GM18873 (cell line): Measurements from ENCODE around the gene PPP1R3C.

Experiments
- ATAC-seq: cut with Tn5 transposase; IDR thresholded peaks from one replicate; pipeline ENCODE4 v1.9.1; 2021; ENCODE audit warnings: mild to moderate bottlenecking, moderate library complexity, moderate number of reproducible peaks; ENCODE audit not compliant: unreplicated experiment, low FRiP score

Gene PPP1R3C

DNA sequence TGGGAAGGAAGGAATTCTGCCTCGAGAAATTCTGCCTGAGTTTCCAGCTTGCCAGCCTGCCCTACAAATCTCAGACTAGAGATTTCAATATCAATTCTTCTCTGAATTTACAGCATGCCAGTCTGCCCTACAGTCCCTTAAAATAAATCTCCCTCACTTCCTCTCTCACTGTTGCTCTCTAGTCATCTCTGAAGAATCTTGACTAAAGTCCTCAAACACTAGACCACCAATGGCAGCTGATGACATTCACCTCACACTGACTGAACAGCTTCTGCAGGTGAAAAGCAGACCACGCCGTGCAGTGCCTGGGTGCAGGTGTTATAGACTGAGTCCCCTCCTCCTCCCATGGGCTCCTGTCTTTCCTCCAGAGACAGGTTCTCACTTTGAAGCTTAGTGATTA, 30.4 kb downstream of the PPP1R3C start:
- ATAC-seq = no peak

DNA sequence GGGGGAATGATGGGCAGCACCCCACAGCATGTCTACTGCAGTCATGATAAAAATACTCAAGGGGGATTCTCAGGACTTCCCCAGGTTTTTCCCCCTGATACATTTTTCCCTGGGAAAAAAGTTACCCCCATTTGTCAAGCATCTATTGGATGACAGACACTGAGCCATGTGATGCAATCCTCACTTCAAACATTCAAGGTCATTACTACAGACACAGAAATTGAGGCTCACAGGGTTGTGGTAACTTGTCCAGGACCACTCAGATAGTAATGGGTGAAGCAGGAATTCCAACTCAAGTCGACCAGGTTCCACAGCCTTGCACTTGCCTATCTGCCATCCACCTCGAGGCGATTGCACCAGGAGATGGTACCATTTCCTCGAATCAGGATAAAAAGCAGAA, 31.7 kb downstream of the PPP1R3C start:
- no peak for ATAC-seq

DNA sequence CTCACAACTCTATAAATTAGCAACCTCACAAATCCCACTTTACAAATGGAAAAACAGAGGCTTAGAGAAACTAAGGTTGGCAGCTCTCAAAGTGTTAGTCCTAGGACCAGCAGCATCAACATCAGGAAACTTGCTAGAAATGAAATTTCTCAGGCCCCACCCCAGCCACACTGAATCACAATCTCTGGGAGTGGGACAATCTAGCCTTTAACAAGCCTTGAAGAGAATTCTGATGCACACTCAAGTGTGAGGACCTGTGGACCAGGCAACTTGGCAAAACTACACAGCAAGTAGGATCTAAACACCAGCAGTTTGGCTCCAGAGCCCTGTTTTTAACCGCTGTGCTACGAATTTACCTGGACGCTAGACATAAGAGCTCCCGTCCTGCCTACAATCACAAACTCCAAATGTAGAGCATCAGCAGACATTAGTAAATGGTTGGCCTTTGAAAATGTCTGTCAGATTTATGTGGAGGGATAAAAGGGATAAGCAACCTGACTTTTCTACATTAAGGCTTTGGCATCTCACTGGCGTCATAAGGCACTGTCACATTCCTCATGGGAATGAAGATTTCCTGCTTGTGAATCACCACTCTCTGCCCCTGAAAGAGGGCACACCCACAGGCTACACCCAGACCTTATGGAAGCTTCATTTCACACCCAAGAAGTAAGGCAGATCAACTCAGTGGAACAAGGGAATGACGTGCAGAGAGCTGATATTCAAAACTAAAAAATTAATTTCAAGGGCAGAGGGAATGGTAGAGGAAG, 34.5 kb downstream of the PPP1R3C start:
- ATAC-seq = no peak

GRCh38 chr10:91597197-91597881, 35.5 kb downstream of the PPP1R3C start:
- ATAC-seq = no peak

DNA sequence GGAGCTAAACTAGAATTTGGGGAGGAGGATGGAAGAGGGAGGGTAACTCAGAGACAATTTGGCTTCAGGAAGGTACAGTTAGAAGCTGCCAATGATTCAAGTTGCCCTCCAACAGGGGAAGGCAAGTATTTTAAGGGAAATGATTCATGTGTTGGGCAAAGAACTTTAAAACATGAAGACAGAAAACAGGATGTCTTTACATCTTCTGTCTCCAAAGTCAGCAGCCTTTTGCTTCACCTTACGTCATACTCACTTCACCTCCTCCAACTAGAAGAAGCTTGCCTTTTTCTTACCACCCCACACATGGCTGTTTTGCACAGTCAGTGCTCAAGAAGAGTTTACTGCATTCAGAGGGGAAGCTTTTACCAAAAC, 36.1 kb downstream of the PPP1R3C start:
- ATAC-seq = no peak

DNA sequence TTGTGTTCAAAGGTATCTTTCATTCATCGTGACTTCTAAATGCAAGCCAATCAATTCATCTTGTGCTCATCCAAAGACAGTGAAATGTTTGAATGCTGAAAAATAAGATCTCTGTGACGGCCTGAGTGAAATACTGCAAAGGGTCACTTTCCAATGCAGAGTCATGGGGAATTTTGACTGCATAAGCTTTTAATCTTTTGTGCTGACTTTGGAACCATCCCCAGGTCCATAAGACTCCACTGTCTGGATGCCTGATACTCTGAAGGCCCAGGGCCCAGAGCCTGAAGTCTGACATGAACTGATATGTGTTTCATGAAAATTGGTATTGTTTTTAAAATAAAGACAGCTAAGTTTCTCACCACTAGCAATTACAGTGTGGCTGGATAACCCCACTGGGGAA, 39.0 kb downstream of the PPP1R3C start:
- ATAC-seq = no peak

- no peak for ATAC-seq
Observed at GRCh38 chr10:91593366-91593765, 39.5 kb downstream of the PPP1R3C start.

GRCh38 chr10:91592266-91592975, 40.5 kb downstream of the PPP1R3C start:
- no peak for ATAC-seq

DNA sequence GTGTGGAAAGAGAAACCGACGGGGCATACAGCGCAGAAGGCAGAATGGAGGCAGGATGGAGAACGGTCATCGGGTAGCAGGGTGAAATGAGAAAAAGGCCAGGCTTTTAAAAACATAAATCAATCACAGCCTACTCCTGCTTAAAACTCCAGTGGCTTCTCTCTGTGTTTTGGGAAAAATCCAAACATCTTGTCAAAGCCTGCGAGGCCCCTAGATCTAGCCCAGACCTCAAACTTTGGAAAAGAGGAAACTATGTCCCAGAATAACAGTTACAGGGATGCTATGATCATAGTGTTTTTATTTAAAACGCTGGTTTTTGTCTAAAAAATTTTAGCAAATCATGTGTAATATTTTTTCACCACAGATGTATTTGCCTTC, 41.1 kb downstream of the PPP1R3C start:
- no peak for ATAC-seq

- no peak for ATAC-seq
Observed at GRCh38 chr10:91590904-91591796, 41.7 kb downstream of the PPP1R3C start.

GRCh38 chr10:91590142-91590903, 42.5 kb downstream of the PPP1R3C start:
- no peak for ATAC-seq

DNA sequence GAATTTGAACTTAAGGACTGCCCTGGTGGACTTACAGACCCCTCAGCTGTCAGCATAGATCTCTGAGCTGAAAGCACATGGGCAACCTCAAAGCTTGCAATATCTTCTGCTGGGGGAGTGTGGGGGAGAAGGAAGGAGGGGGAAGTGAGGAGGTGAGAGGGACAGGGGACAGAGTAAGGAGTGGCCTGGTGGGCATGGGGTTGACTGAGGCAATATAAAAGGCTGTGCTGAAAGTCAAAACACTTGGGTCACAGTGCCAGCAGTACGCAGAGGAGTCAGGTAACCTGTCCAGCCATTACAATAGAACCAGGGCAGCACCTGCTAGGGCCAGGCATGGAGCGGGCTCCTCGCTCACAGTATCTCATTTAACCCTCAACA, 43.2 kb downstream of the PPP1R3C start:
- ATAC-seq = no peak

DNA sequence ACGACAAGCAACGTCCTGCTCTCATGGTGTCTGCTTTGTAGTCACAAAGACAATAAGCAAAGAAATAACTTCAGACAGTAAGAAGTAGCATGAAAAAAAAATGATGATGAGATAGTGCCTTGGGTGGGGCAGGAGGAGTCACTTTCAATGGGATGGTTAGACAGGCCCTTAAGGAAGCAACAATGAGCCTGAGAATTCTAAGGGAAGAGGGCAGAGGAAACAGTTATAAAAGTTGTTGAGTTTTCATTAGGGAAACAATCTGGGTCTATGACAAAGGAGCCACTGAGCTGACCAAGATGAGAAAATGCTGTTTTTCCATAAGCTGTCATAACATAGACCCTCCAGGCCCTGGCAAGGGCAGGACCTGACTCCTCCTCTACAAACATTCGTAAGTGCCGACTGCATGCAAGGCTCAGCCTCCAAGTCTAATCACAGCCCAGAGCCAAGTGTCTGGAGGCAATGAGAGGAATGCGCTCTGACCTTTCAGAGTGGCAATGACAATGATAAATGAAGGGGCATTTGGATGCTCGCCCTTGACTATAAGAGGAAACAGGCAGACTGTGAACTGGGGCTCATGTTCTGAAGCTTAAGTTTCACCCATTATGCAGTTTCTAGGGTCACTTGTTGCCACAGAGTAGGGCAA, 43.7 kb downstream of the PPP1R3C start:
- ATAC-seq = no peak

DNA sequence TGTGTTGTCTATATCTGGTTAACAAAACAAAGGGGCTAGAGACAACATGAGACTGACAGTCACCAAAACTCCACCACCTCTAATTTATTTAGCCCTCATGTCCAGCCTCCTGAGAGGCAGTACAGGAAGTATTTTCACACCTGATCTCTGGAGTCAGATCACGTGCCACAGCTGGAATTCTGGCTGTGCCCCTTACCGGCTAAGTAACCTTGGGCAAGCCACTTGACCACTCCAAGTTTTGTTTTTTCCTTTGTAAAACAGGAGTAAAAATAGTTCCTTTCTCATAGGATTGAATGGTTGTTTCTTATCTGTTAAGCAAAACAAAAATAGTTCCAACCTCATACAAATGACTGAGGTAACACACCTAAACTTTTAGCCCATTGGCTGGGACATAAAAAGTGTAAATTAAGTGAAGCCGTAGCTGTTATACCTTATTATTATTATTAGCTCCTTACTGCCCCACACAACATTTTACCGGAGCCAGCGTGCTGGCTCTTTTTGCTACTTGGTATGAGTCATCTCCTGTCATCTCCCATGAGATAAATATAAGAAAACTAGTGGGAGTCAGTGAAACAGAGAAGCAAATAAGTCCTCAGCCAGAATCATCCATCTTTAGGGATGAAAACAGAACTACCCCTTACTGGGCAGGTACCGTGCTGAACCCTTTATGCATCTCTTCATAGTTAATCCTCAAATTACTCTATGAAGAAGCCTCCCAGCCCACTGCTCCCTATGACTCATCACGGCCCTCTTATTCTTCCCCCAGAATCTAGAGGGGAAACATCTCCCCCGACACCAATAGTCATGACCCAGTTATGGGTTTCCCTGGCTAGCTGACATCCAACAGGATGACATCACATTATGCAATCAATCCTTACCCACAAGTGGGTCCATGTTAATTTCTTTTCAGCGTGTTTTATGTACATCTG, 44.9 kb downstream of the PPP1R3C start:
- ATAC-seq = no peak

DNA sequence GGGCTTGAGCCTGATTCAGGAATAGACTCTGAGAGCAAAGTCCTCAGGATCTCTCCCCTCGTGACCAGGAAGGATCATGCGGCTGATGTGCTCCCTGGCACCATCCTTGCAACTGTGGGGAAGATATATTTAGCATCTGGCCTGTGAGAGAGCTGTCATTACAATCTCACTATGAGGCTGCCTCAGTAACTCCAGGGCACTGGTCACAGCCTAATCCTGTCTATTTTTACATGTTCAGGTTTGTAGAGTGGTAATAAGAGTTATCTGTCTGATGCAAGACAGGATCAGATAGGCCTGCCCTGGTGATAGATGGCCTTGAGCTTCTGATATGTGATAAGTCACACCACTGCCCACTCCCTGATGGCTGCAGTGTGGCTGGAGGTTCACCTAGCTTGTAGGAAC, 50.7 kb downstream of the PPP1R3C start:
- ATAC-seq = no peak

DNA sequence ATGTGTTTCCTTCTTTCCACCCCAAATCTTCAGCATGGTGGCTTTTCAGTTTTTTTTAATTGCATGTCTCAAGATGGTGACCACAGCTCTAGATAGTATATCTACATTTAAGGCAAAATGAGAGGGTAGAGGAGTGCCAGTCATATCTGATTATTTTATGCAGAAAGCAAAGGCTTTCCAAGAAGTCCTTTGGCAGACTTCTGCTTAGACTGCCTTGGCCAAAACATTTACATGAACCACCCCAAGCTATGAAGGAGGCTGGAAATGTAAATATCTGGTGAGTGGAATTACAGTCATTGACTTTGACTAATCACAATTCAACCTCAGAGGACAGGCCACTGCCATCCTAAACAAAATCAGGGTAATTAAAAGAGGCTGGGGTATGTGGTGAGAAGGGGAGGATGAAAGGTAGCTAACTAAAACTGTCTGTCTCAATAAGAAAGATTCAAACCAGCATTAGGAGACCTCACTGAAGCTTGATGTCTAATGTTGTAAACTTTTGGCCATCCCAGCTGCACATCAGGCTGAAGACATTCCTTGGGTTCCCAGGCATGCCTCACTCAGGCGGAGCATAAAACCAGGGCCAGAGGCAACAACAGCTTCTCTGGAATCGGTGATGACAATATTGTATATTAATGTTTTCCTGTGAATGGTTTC, 53.4 kb downstream of the PPP1R3C start:
- ATAC-seq = no peak
